ENCODE data around the gene CXXC5.

- TF ChIP-seq CTCF (conservative IDR thresholded peaks at IDR 0.05; ENCODE audit: low read length), result no peak
- no peak for TF ChIP-seq EZH2phosphoT487 (IDR thresholded peaks at IDR 0.05; ENCODE audit: borderline replicate concordance, low read depth, low read length)
These were observed 48.9 kb downstream of the CXXC5 start for GRCh38 chr5:139696894-139697658.
